IMR-90 (cell line): ENCODE results near the gene VEPH1. TPM values are rescaled to one million over a fixed set of nuclear protein-coding genes. Genes with fewer than 3 reads are reported as not detected.

Experiments
- ATAC-seq: fragments of 200-7000 bp; cut with Tn5 transposase; 2 replicates; pipeline ENCODE4 v1.9.1; 2020; ENCODE audit warnings: low read depth, mild to moderate bottlenecking, moderate library complexity
- BruUV-seq: library from RNA; stranded (reverse); fragments of 400-500 nt; replicated peaks from 2 replicates; lab custom pipeline; 2021; lab: Mats Ljungman, UMichigan
- CTCF ChIA-PET: fragments of 300-600 bp; formaldehyde crosslinking; extraction: SDS; loops from one replicate; lab custom pipeline; 2021; ENCODE audit warnings: antibody characterized with exemption; lab: Yijun Ruan, JAX
- POLR2A ChIA-PET: fragments of 300-600 bp; sonication (Branson Sonifier 250); formaldehyde crosslinking; loops from one replicate; lab custom pipeline; 2022; ENCODE audit warnings: antibody characterized with exemption; ENCODE audit not compliant: unreplicated experiment; lab: Charles Lee
- DNase-seq: peaks from one replicate; pipeline ENCODE4 v3.0.0; 2013
- H2AFZ ChIP-seq: replicated peaks from 2 replicates; pipeline ENCODE3; 2013; ENCODE audit warnings: low read length, mild to moderate bottlenecking; ENCODE audit not compliant: poor library complexity
- H2AK5ac ChIP-seq: 2 replicates; pipeline ENCODE4 v1.6.1; 2013; ENCODE audit warnings: low read depth, low read length, inconsistent platforms
- H2AK9ac ChIP-seq: replicated peaks from 2 replicates; pipeline ENCODE3; 2013; ENCODE audit warnings: mild to moderate bottlenecking, low read depth, low read length, moderate library complexity; ENCODE audit not compliant: poor library complexity
- H2BK120ac ChIP-seq: 2 replicates; pipeline ENCODE4 v1.6.1; 2013; ENCODE audit warnings: low read depth, low read length, inconsistent platforms
- H2BK15ac ChIP-seq: 3 replicates; pipeline ENCODE4 v1.6.1; 2013; ENCODE audit warnings: low read depth, low read length, inconsistent platforms
- H2BK20ac ChIP-seq: 2 replicates; pipeline ENCODE4 v1.6.1; 2013; ENCODE audit warnings: low read depth, mild to moderate bottlenecking, inconsistent platforms, low read length, moderate library complexity
- H2BK5ac ChIP-seq: 2 replicates; pipeline ENCODE4 v1.6.1; 2013; ENCODE audit warnings: mild to moderate bottlenecking, low read depth, low read length, inconsistent platforms; ENCODE audit not compliant: poor library complexity, severe bottlenecking
- H3K14ac ChIP-seq: replicated peaks from 2 replicates; pipeline ENCODE4 v1.6.1; 2013; ENCODE audit warnings: low read depth, low read length, inconsistent platforms
- H3K18ac ChIP-seq: 2 replicates; pipeline ENCODE4 v1.6.1; 2013; ENCODE audit warnings: low read depth, low read length, control low read depth
- H3K23ac ChIP-seq: 2 replicates; pipeline ENCODE4 v1.6.1; 2013; ENCODE audit warnings: low read depth, low read length, inconsistent platforms
- H3K27ac ChIP-seq: 2 replicates; pipeline ENCODE4 v1.5.1; 2013; ENCODE audit warnings: mild to moderate bottlenecking, control low read depth, low read length; ENCODE audit not compliant: insufficient read depth
- H3K27me3 ChIP-seq: 2 replicates; pipeline ENCODE4 v1.6.1; 2013; ENCODE audit warnings: low read length; ENCODE audit not compliant: control insufficient read depth, insufficient read depth
- H3K36me3 ChIP-seq: 2 replicates; pipeline ENCODE4 v1.6.1; 2013; ENCODE audit warnings: low read length, mixed read lengths; ENCODE audit not compliant: control insufficient read depth, insufficient read depth
- H3K4ac ChIP-seq: 2 replicates; pipeline ENCODE4 v1.6.1; 2013; ENCODE audit warnings: low read depth, low read length, inconsistent platforms
- H3K4me1 ChIP-seq: 2 replicates; pipeline ENCODE4 v1.6.1; 2013; ENCODE audit warnings: low read length, mixed read lengths; ENCODE audit not compliant: control insufficient read depth, insufficient read depth
- H3K4me2 ChIP-seq: 2 replicates; pipeline ENCODE4 v1.6.1; 2013; ENCODE audit warnings: low read depth, mild to moderate bottlenecking, control low read depth, low read length, moderate library complexity
- H3K4me3 ChIP-seq: 2 replicates; pipeline ENCODE4 v1.5.1; 2013; ENCODE audit warnings: low read depth, mild to moderate bottlenecking, control low read depth, low read length, moderate library complexity; ENCODE audit not compliant: insufficient read depth
- H3K56ac ChIP-seq: 2 replicates; pipeline ENCODE4 v1.6.1; 2013; ENCODE audit warnings: low read length, inconsistent platforms; ENCODE audit not compliant: insufficient read depth; ENCODE audit errors: extremely low read depth
- H3K79me1 ChIP-seq, 2 experiments: 2 replicates each; pipeline ENCODE4 v1.6.1; 2013; ENCODE audit warnings: low read length in 2 of 2, inconsistent platforms in 1 of 2, low read depth in 1 of 2
- H3K9ac ChIP-seq: 2 replicates; pipeline ENCODE4 v1.6.1; 2013; ENCODE audit warnings: low read depth, low read length, control low read depth
- H3K9me1 ChIP-seq: 2 replicates; pipeline ENCODE4 v1.6.1; 2013; ENCODE audit warnings: low read length, inconsistent platforms; ENCODE audit not compliant: insufficient read depth
- H3K9me3 ChIP-seq: 2 replicates; pipeline ENCODE4 v1.6.1; 2013; ENCODE audit warnings: low read length; ENCODE audit not compliant: control insufficient read depth, insufficient read depth
- H4K20me1 ChIP-seq: 2 replicates; pipeline ENCODE4 v1.6.1; 2013; ENCODE audit warnings: low read length, inconsistent platforms; ENCODE audit not compliant: insufficient read depth
- H4K5ac ChIP-seq: 2 replicates; pipeline ENCODE4 v1.6.1; 2013; ENCODE audit warnings: mild to moderate bottlenecking, low read depth, low read length, control low read depth
- H4K8ac ChIP-seq, 2 experiments: 2 replicates each; pipeline ENCODE4 v1.6.1; 2013; ENCODE audit warnings: low read depth in 2 of 2, low read length in 2 of 2, control low read depth in 1 of 2, inconsistent platforms in 1 of 2
- H4K91ac ChIP-seq: 2 replicates; pipeline ENCODE4 v1.6.1; 2013; ENCODE audit warnings: low read depth, low read length, inconsistent platforms; ENCODE audit not compliant: insufficient read depth
- CEBPB ChIP-seq: IDR thresholded peaks from 2 replicates; pipeline ENCODE4 v1.6.1; 2012; ENCODE audit warnings: low read depth, low read length, improper control_type of control experiment
- CHD1 ChIP-seq: IDR thresholded peaks from 2 replicates; pipeline ENCODE4 v1.6.1; 2012; ENCODE audit warnings: low read depth, low read length, improper control_type of control experiment
- ELK1 ChIP-seq: fragments of 150-350 bp; IDR thresholded peaks from 2 replicates; pipeline ENCODE4 v1.6.1; 2016; ENCODE audit warnings: low read depth, mild to moderate bottlenecking, low read length, moderate library complexity, borderline replicate concordance
- FOS ChIP-seq: fragments of 150-350 bp; IDR thresholded peaks from 2 replicates; pipeline ENCODE4 v1.6.1; 2016; ENCODE audit warnings: low read depth, low read length
- MAFK ChIP-seq: IDR thresholded peaks from 2 replicates; pipeline ENCODE4 v1.6.1; 2012; ENCODE audit warnings: low read depth, low read length, improper control_type of control experiment
- POLR2A ChIP-seq: IDR thresholded peaks from 2 replicates; pipeline ENCODE4 v1.6.1; 2012; ENCODE audit warnings: mild to moderate bottlenecking, low read depth, low read length
- RAD21 ChIP-seq: IDR thresholded peaks from 2 replicates; pipeline ENCODE4 v1.6.1; 2012; ENCODE audit warnings: low read length, improper control_type of control experiment
- RFX5 ChIP-seq: IDR thresholded peaks from 2 replicates; pipeline ENCODE4 v1.8.0; 2012; ENCODE audit warnings: low read depth, mild to moderate bottlenecking, low read length, moderate library complexity
- WGBS, 2 experiments: methylation state at CpG; one replicate each; pipeline versions ENCODE4 v1.1.5 to v1.1.7; 2013; ENCODE audit warnings: missing lambda C conversion rate in 2 of 2; ENCODE audit not compliant: insufficient read length in 1 of 2; ENCODE audit errors: extremely low coverage in 2 of 2; 5-methylcytosine and 5-hydroxymethylcytosine counted together
- dilution Hi-C: fragments of 300-500 bp; cut with HindIII; formaldehyde crosslinking; loops from one replicate; pipeline ENCODE4 v1.14.3; 2018; ENCODE audit warnings: low sequenced_read_pairs; ENCODE audit not compliant: unreplicated experiment
- in situ Hi-C: fragments of 300-500 bp; cut with MboI; formaldehyde crosslinking; loops from 3 replicates; pipeline ENCODE4 v1.14.3; 2019; ENCODE audit warnings: low sequenced_read_pairs, inconsistent platforms, mixed read lengths
- intact Hi-C: fragments of 100-400 bp; cut with micrococcal nuclease; formaldehyde crosslinking; loops from 2 replicates; pipeline ENCODE4 v1.10.0; 2022
- polyA plus RNA-seq, 3 experiments: library from polyadenylated mRNA; depleted of rRNA; stranded (reverse); fragments of >200 nt; gene quantifications; 2 replicates each; pipeline ENCODE4 v1.2.3, GENCODE V29; 2012; ENCODE audit warnings: low replicate concordance in 1 of 3
- total RNA-seq: library from RNA; depleted of rRNA; stranded (reverse); fragments of >200 nt; gene quantifications from 2 replicates; pipeline ENCODE4 v1.2.3, GENCODE V29; 2012

The VEPH1 gene
- total and polyA plus RNA-seq, 2 of the 4 experiments (the other 2 are of a cell fraction) = 30.5 to 130 TPM

GRCh38 chr3:157373783-157374182 lies 129.4 kb downstream of the VEPH1 start:
- BruUV-seq = no TSS peak
- no peak overlapping the region for H2BK5ac ChIP-seq
- no peaks in the 10 kb centered on the region for H3K9me3 ChIP-seq
- dilution Hi-C loops = no loop called here
- no peak overlapping the region for H4K5ac ChIP-seq
- H4K91ac ChIP-seq = peak overlapping the region; percentile 24; the same call in 1 of the 2 replicates
- H3K4me1 ChIP-seq = peaks cover 6% of the 10 kb centered on the region
- no peak overlapping the region for H3K4me3 ChIP-seq
- WGBS, 2 experiments = 100% methylated on average over 2 of the region's 6 CpGs; no CpG with 5 or more reads in 1 of the 2 experiments
- H2AK9ac ChIP-seq = no peak overlapping the region
- peak overlapping the region; percentile 41; the same call in 1 of the 2 replicates for H2BK120ac ChIP-seq
- no peak overlapping the region for H3K9ac ChIP-seq
- no peak overlapping the region for H2AFZ ChIP-seq
- H3K36me3 ChIP-seq = no peaks in the 10 kb centered on the region
- POLR2A ChIA-PET = no interaction called here
- peaks cover 7% of the 10 kb centered on the region; the same call in 1 of the 2 replicates for H3K9me1 ChIP-seq
- no peak overlapping the region for H3K56ac ChIP-seq
- no peaks in the 10 kb centered on the region for H3K79me1 ChIP-seq
- intact Hi-C loops = loop anchor here (5.0 kb wide), 1 partner anchor 44 kb away; no protein-coding TSS in a partner anchor
- no peak overlapping the region; a peak in 1 of 4 replicates for H4K8ac ChIP-seq
- peak overlapping the region; percentile 47 for H3K4ac ChIP-seq
- H2AK5ac ChIP-seq = peak overlapping the region; percentile 76
- ATAC-seq (no peak), DNase-seq (peak; percentile 23)
- no peak overlapping the region for H2BK15ac ChIP-seq
- H3K23ac ChIP-seq = peak overlapping the region; percentile 60; the same call in 1 of the 2 replicates
- H3K14ac ChIP-seq = no peak overlapping the region
- H2BK20ac ChIP-seq = peak overlapping the region; percentile 33; the same call in 1 of the 2 replicates
- CTCF ChIA-PET = no interaction called here
- in situ Hi-C loops = no loop called here
- no peak overlapping the region for H3K4me2 ChIP-seq
- TF ChIP-seq MAFK = no peak
- TF ChIP-seq CHD1 = no peak
- no peak for TF ChIP-seq CEBPB
- TF ChIP-seq FOS = no peak
- no peak for TF ChIP-seq POLR2A
- TF ChIP-seq RFX5 = no peak
- TF ChIP-seq RAD21 = no peak
- TF ChIP-seq ELK1 = no peak
- no peaks in the 10 kb centered on the region for H4K20me1 ChIP-seq
- H3K27me3 ChIP-seq = no peaks in the 10 kb centered on the region
- no peak overlapping the region for H3K27ac ChIP-seq
- H3K18ac ChIP-seq = no peak overlapping the region
